A673 (cell line): ENCODE data around the gene RPL32.

Source experiments
- EZH2 ChIP-seq: fragments of 200-600 bp; sonication (generic); IDR thresholded peaks from 2 replicates; pipeline ENCODE4 v1.6.1; 2017; ENCODE audit warnings: borderline replicate concordance, low read depth, mild to moderate bottlenecking, mixed read lengths, antibody characterized with exemption, low read length; ENCODE audit not compliant: poor library complexity, severe bottlenecking
- TF ChIP-seq, protein P1 (sequence below): fragments of 300-800, 200-600 bp; sonication (generic); conservative IDR thresholded peaks from 2 replicates; pipeline ENCODE4 v1.5.1; 2017; ENCODE audit warnings: low read depth, mild to moderate bottlenecking, antibody characterized with exemption, low read length, moderate library complexity, mixed read lengths

DNA sequence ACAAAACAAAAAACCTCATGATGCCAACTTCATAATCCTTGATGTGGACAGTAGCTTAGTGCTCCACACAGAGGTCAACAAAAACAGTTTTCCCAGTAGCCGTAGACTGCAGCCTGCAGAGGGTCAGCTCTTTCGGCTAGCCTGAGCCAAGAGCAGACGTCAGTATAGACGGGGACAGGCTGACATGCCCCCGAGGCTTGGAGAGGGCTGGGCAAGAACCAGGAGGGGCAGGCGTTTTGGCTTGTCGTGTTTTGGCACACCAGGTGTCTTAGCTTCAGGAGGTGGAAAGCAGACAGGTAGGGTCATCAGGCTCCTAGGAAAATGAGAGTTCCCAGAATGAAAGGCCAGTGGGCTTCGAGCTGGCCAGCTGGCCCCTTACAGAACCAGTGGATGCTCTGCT, 23.1 kb downstream of the RPL32 start:
- TF ChIP-seq, protein P1, sequence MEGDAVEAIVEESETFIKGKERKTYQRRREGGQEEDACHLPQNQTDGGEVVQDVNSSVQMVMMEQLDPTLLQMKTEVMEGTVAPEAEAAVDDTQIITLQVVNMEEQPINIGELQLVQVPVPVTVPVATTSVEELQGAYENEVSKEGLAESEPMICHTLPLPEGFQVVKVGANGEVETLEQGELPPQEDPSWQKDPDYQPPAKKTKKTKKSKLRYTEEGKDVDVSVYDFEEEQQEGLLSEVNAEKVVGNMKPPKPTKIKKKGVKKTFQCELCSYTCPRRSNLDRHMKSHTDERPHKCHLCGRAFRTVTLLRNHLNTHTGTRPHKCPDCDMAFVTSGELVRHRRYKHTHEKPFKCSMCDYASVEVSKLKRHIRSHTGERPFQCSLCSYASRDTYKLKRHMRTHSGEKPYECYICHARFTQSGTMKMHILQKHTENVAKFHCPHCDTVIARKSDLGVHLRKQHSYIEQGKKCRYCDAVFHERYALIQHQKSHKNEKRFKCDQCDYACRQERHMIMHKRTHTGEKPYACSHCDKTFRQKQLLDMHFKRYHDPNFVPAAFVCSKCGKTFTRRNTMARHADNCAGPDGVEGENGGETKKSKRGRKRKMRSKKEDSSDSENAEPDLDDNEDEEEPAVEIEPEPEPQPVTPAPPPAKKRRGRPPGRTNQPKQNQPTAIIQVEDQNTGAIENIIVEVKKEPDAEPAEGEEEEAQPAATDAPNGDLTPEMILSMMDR = no peak
- TF ChIP-seq EZH2 = no peak
